Kidney (tissue), 14 donors: ENCODE data around the gene BAD. TPM values are rescaled to one million over a fixed set of nuclear protein-coding genes. Genes with fewer than 3 reads are reported as not detected.

Experiments used
- DNase-seq, 5 donors: peaks; one replicate each; pipeline ENCODE4 v3.0.0-alpha.2; 2013 to 2020
- FAIRE-seq: peaks from 2 replicates; lab custom pipeline; 2012; peaks lifted over from hg19 to GRCh38; lab: Jason Lieb, UNC
- H3K27ac ChIP-seq, 2 donors: one replicate each; pipeline ENCODE4 v1.7.0; 2013; ENCODE audit warnings: low read depth in 2 of 2, low read length in 2 of 2, inconsistent platforms in 1 of 2
- H3K27me3 ChIP-seq: one replicate; pipeline ENCODE4 v1.7.1; 2013; ENCODE audit warnings: low read length, inconsistent platforms; ENCODE audit not compliant: control insufficient read depth, insufficient read depth
- H3K36me3 ChIP-seq, 3 donors: one replicate each; pipeline versions ENCODE4 v1.7.0 to v1.7.1; 2013; ENCODE audit warnings: low read length in 3 of 3, control low read depth in 1 of 3, inconsistent platforms in 1 of 3; ENCODE audit not compliant: insufficient read depth in 3 of 3, control insufficient read depth in 2 of 3
- H3K4me1 ChIP-seq, 3 donors: one replicate each; pipeline versions ENCODE4 v1.7.0 to v1.7.1; 2013; ENCODE audit warnings: low read length in 3 of 3, inconsistent platforms in 1 of 3, low read depth in 1 of 3; ENCODE audit not compliant: control insufficient read depth in 2 of 3, insufficient read depth in 2 of 3
- H3K4me3 ChIP-seq, 3 donors: one replicate each; pipeline versions ENCODE4 v1.7.0 to v1.8.1; 2013; ENCODE audit warnings: low read length in 3 of 3, control low read depth in 1 of 3, inconsistent platforms in 1 of 3
- H3K9ac ChIP-seq, 3 donors: one replicate each; pipeline versions ENCODE4 v1.7.0 to v1.7.1; 2013; ENCODE audit warnings: low read length in 3 of 3, control low read depth in 1 of 3, inconsistent platforms in 1 of 3
- H3K9me3 ChIP-seq, 3 donors: one replicate each; pipeline versions ENCODE4 v1.7.0 to v1.7.1; 2013; ENCODE audit warnings: low read length in 3 of 3, control low read depth in 1 of 3, inconsistent platforms in 1 of 3; ENCODE audit not compliant: control insufficient read depth in 2 of 3, insufficient read depth in 1 of 3
- intact Hi-C: fragments of 100-400 bp; cut with DNase I; formaldehyde crosslinking; loops from one replicate; pipeline ENCODE4 v1.11.1; 2022
- polyA plus RNA-seq: library from polyadenylated mRNA; stranded (reverse); fragments of 350-450 nt; fragmentation: Illumina TruSeq; extraction: RNeasy Lipid Tissue Mini Kit (QIAGEN cat#74804); gene quantifications from one replicate; pipeline ENCODE4 v1.2.3, GENCODE V29; 2014; ENCODE audit warnings: low read depth, low replicate concordance; ENCODE audit not compliant: insufficient read depth
- total RNA-seq: library from RNA; stranded (reverse); fragmentation: NEBNext Ultra II Directional; extraction: Animal tissue kit (Norgen Biotek cat#: 25700); gene quantifications from one replicate; pipeline ENCODE4 v1.2.1, GENCODE V29; 2021
- TF ChIP-seq, protein P1 (sequence below): IDR thresholded peaks from 3 replicates; pipeline ENCODE4 v1.5.1; 2012; ENCODE audit warnings: mild to moderate bottlenecking, moderate library complexity, borderline replicate concordance; ENCODE audit not compliant: insufficient read depth; ENCODE audit errors: extremely low read depth
- donor health status: control.
- donor health status: control.
- donor health status: control.
- donor health status: control.
- donor health status: control.
- donor health status: DM: yes; HTN: yes; CAD: no.
- donor health status: Normal renal cell carcinoma (clear cell type).

Gene BAD
- total and polyA plus RNA-seq, 2 donors from 2014 or later = 59.8 to 157 TPM

DNA sequence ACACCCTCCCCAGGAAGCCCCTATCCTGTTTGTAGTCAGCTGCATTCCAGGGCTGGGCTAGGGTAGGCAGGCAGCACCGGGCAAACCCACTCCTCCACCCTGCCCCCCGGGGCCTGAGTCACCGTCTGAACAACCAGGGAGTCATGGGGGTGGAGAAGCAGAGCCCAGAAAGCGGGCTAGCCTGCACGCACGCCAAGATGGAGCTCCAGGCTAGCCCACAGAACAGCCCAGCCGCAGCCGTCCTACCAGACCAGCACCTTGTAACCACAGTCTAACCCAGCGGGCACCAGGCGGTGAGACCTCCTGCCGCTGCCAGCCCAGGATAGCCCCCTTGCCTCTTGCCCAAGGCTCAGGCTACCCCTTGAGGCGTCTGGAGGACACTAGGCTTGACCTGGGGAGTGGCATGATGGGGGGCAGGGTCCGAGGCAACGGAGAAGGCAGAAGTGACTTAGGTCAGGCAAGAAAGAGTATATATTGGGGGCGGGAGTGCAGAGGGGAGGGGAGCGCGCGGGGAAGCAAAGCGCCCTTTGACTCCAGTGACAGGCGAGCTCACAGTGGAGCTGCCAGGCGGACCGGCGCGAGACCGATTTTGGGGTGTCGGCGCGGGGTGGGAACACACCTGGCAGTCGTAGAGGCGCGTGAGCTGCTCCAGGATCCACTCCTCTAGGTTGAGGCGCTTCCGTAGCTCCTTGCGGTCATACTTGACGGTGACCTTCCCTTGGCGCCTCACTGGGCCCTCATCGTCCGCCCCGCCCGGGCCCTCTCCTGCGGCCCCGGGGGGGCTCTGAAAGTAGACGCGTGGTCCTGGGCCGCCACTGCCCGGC lies 38.5 kb downstream of the BAD start:
- Histone ChIP-seq H3K27ac (peak overlapping the region; percentile 66 to 86), H3K36me3 (peaks cover 0 to 9% (median 4%) of the 10 kb centered on the region in 3 donors), H3K27me3 (no peaks in the 10 kb centered on the region), H3K9ac (peak overlapping the region; percentile 20 to 80 (median 65)), H3K4me1 (peaks cover 0 to 32% (median 3%) of the 10 kb centered on the region in 3 donors), H3K9me3 (no peaks in the 10 kb centered on the region), H3K4me3 (peak overlapping the region; percentile 62 to 77 (median 64))
- intact Hi-C loops = no loop called here
- TF ChIP-seq, protein P1, sequence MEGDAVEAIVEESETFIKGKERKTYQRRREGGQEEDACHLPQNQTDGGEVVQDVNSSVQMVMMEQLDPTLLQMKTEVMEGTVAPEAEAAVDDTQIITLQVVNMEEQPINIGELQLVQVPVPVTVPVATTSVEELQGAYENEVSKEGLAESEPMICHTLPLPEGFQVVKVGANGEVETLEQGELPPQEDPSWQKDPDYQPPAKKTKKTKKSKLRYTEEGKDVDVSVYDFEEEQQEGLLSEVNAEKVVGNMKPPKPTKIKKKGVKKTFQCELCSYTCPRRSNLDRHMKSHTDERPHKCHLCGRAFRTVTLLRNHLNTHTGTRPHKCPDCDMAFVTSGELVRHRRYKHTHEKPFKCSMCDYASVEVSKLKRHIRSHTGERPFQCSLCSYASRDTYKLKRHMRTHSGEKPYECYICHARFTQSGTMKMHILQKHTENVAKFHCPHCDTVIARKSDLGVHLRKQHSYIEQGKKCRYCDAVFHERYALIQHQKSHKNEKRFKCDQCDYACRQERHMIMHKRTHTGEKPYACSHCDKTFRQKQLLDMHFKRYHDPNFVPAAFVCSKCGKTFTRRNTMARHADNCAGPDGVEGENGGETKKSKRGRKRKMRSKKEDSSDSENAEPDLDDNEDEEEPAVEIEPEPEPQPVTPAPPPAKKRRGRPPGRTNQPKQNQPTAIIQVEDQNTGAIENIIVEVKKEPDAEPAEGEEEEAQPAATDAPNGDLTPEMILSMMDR = no peak
- DNase-seq (peak; percentile 64 to 94 (median 81)), FAIRE-seq (no peak)

DNA sequence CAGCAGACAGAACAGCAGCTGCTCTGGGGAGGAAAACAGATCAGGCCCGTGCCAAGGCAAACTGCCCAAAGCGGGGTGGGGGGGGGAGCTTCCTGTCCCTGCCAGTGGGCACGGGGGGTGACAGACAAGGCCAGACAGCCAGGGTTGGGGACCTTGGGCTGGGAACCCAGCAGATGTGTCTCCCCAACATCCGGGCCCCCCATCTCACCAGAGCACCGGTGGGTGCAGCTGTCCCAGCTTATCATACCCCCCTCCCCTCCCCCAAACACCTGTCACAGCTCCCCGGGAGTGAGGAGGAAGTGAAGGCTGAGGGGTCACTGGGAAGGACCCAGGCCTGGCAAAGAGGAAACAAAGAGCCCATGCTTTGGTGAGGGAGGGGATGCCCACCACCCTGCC lies 39.1 kb downstream of the BAD start:
- DNase-seq (peak in 1 of 5 donors; percentile 81), FAIRE-seq (no peak)
- H3K9ac ChIP-seq = peak overlapping the region in 2 of 3 donors; percentile 65 to 80
- peak overlapping the region; percentile 66 to 86 for H3K27ac ChIP-seq
- H3K36me3 ChIP-seq = peaks cover 0 to 9% (median 4%) of the 10 kb centered on the region in 3 donors
- TF ChIP-seq, protein P1 = no peak
- no peaks in the 10 kb centered on the region for H3K9me3 ChIP-seq
- intact Hi-C loops = no loop called here
- peak overlapping the region; percentile 62 to 77 (median 64) for H3K4me3 ChIP-seq
- H3K4me1 ChIP-seq = peaks cover 0 to 31% (median 5%) of the 10 kb centered on the region in 3 donors
- no peaks in the 10 kb centered on the region for H3K27me3 ChIP-seq

DNA sequence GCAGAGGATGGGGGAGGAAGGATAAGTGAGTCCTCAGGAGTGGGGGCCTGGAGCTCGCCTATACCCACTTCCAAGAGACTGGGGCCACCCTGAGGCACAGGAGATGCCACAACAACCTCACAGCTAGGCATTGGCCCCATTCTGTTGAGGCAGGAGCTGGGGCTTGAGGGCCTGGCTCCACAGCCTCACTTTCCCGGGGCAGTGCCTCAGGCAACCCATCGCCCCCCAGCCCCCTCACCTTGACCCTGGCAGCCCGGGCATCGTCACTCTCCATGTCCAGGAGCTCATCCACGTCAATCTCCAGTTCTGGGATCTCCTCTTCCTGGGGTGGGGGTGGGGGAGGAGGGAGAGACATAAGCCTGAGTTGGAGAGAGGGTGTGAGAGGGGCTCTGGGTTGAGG lies 39.5 kb downstream of the BAD start:
- H3K27ac ChIP-seq = peak overlapping the region; percentile 66 to 86
- no peak for FAIRE-seq
- intact Hi-C loops = no loop called here

More for the DNA sequence above, 39.5 kb downstream of the BAD start:
- Histone ChIP-seq H3K4me3 (peak overlapping the region in 1 of 3 donors; percentile 62), H3K9me3 (no peaks in the 10 kb centered on the region), H3K4me1 (peaks cover 0 to 36% (median 9%) of the 10 kb centered on the region in 3 donors), H3K36me3 (peaks cover 0 to 9% (median 4%) of the 10 kb centered on the region in 3 donors), H3K27me3 (no peaks in the 10 kb centered on the region), H3K9ac (peak overlapping the region in 1 of 3 donors; percentile 80)
- no peak for DNase-seq
- TF ChIP-seq, protein P1 = no peak
